Measurements from ENCODE around the gene MYD88. TPM values are rescaled to one million over a fixed set of nuclear protein-coding genes. Genes with fewer than 3 reads are reported as not detected.
"Not testable (repeated sequence)": the region's sequence is repeated elsewhere in the genome, so short reads cannot be mapped to it uniquely, and the experiment has no call there.

MYD88 gene
- total RNA-seq, 5 donors from 2014 or later (not counting 1 experiment from before 2014, with no cell fraction given) = 32.4 to 68.5 (median 56.6) TPM

- H3K27me3 Mint-ChIP-seq; CTCF ChIA-PET; POLR2A ChIA-PET; DNase-seq; H3K27ac ChIP-seq (ENCODE audit: low read length); H3K9me3 Mint-ChIP-seq; H3K4me3 ChIP-seq (ENCODE audit: control insufficient read depth in 1 of 2, extremely low read depth in 1 of 2, low read length in 1 of 2); H3K27me3 ChIP-seq (replicated peaks in 1 of 2; ENCODE audit: control insufficient read depth in 2 of 2, extremely low read depth in 1 of 2, insufficient read depth in 2 of 2, low read length in 1 of 2); ATAC-seq (replicated peaks in 1 of 4); H3K9me3 ChIP-seq: not testable (repeated sequence)
- WGBS (ENCODE audit: insufficient coverage) = 100% methylated on average over 5 of the region's 10 CpGs
- Mint-ChIP-seq H3K4me1 (peaks cover 63 to 66% (median 64%) of the 10 kb centered on the region in 3 donors), H3K27ac (peak overlapping the region in 1 of 2 donors; percentile 89), H3K36me3 (peaks cover 24% of the 10 kb centered on the region), H3K4me3 (peak overlapping the region; percentile 89 to 97 (median 96))
- Histone ChIP-seq H3K4me1 (ENCODE audit: control insufficient read depth in 1 of 2, extremely low read depth in 1 of 2, insufficient read depth in 2 of 2, low read length in 2 of 2) (peaks cover 10 to 59% of the 10 kb centered on the region in 2 experiments), H3K36me3 (ENCODE audit: control insufficient read depth in 2 of 2, extremely low read depth in 1 of 2, insufficient read depth in 1 of 2, low read length in 1 of 2) (peaks cover 11 to 46% of the 10 kb centered on the region in 2 donors)
These were observed 3.8 kb upstream of the MYD88 start for GRCh38 chr3:38134517-38135143.

GRCh38 chr3:38135621-38136277, 2.7 kb upstream of the MYD88 start:
- ATAC-seq (replicated peaks in 1 of 4); H3K27me3 Mint-ChIP-seq: not testable (repeated sequence)
- peaks cover 7 to 39% of the 10 kb centered on the region in 2 donors for H3K36me3 ChIP-seq (ENCODE audit: control insufficient read depth in 2 of 2, extremely low read depth in 1 of 2, insufficient read depth in 1 of 2, low read length in 1 of 2)

GRCh38 chr3:38136393-38136776, 2.1 kb upstream of the MYD88 start:
- H3K27me3 Mint-ChIP-seq = no peaks in the 10 kb centered on the region
- H3K36me3 ChIP-seq (ENCODE audit: control insufficient read depth in 2 of 2, extremely low read depth in 1 of 2, insufficient read depth in 1 of 2, low read length in 1 of 2) = peaks cover 4 to 39% of the 10 kb centered on the region in 2 donors
- peak overlapping the region; percentile 89 to 97 (median 96) for H3K4me3 Mint-ChIP-seq
- H3K27ac ChIP-seq (ENCODE audit: low read length) = peak overlapping the region; percentile 25
- no peak for ATAC-seq (replicated peaks in 1 of 4)
- WGBS (ENCODE audit: insufficient coverage) = 2% methylated on average over 18 of the region's 20 CpGs
- no peaks in the 10 kb centered on the region for H3K9me3 ChIP-seq
- CTCF ChIA-PET = interaction anchor here (0.6 to 2.1 kb wide), 4 partner anchors 28 to 210 kb away, joined by 4 to 24 read pairs (median 7); partner anchors contain the start of genes OXSR1 (in 1 of the 2) and XYLB (in 1 of the 2)
- POLR2A ChIA-PET = interaction anchor here (1.0 to 2.7 kb wide), 3 partner anchors 28 to 98 kb away, joined by 3 to 22 read pairs (median 15); partner anchors contain the start of genes OXSR1 (in 2 of the 2) and DLEC1 (in 1 of the 2)
- peak overlapping the region; percentile 85 to 89 for H3K27ac Mint-ChIP-seq
- peak overlapping the region; percentile 93 to 98 for H3K4me3 ChIP-seq (ENCODE audit: control insufficient read depth in 1 of 2, extremely low read depth in 1 of 2, low read length in 1 of 2)
- peaks cover 16 to 67% of the 10 kb centered on the region in 2 experiments for H3K4me1 ChIP-seq (ENCODE audit: control insufficient read depth in 1 of 2, extremely low read depth in 1 of 2, insufficient read depth in 2 of 2, low read length in 2 of 2)
- H3K36me3 Mint-ChIP-seq = peaks cover 16% of the 10 kb centered on the region
- H3K4me1 Mint-ChIP-seq = peaks cover 72 to 78% (median 74%) of the 10 kb centered on the region in 3 donors
- H3K9me3 Mint-ChIP-seq = no peaks in the 10 kb centered on the region
- H3K27me3 ChIP-seq (replicated peaks in 1 of 2; ENCODE audit: control insufficient read depth in 2 of 2, extremely low read depth in 1 of 2, insufficient read depth in 2 of 2, low read length in 1 of 2) = no peaks in the 10 kb centered on the region
- DNase-seq = peak in 2 of 35 experiments; percentile 14 to 31

More at GRCh38 chr3:38135621-38136277, 2.7 kb upstream of the MYD88 start:
- H3K9me3 Mint-ChIP-seq; H3K27me3 ChIP-seq (replicated peaks in 1 of 2; ENCODE audit: control insufficient read depth in 2 of 2, extremely low read depth in 1 of 2, insufficient read depth in 2 of 2, low read length in 1 of 2); H3K9me3 ChIP-seq: not testable (repeated sequence)
- peak overlapping the region; percentile 89 to 97 (median 96) for H3K4me3 Mint-ChIP-seq
- H3K4me3 ChIP-seq (ENCODE audit: control insufficient read depth in 1 of 2, extremely low read depth in 1 of 2, low read length in 1 of 2) = peak overlapping the region; percentile 93 to 98
- H3K27ac ChIP-seq (ENCODE audit: low read length) = peak overlapping the region; percentile 25
- peaks cover 68 to 75% (median 70%) of the 10 kb centered on the region in 3 donors for H3K4me1 Mint-ChIP-seq
- peaks cover 17% of the 10 kb centered on the region for H3K36me3 Mint-ChIP-seq
- ChIA-PET CTCF (interaction anchor here in 1 of 2 donors (2.1 kb wide), 1 partner anchor 28 kb away, joined by 24 read pairs; the partner anchor contains the start of gene OXSR1), POLR2A (interaction anchor here in 1 of 2 donors (2.7 kb wide), 1 partner anchor 29 kb away, joined by 22 read pairs; the partner anchor contains the start of gene OXSR1)
- peaks cover 16 to 64% of the 10 kb centered on the region in 2 experiments for H3K4me1 ChIP-seq (ENCODE audit: control insufficient read depth in 1 of 2, extremely low read depth in 1 of 2, insufficient read depth in 2 of 2, low read length in 2 of 2)
- DNase-seq = peak in 20 of 35 experiments; percentile 10 to 62 (median 34)
- peak overlapping the region; percentile 85 to 89 for H3K27ac Mint-ChIP-seq
- 23% methylated on average over 4 of the region's 10 CpGs for whole genome bisulfite sequencing (ENCODE audit: insufficient coverage)

GRCh38 chr3:38136777-38137614, 1.5 kb upstream of the MYD88 start, which contains the start of gene ACAA1:
Gene ACAA1 (minus strand): TSS chr3:38137127. CDS start chr3:38137035, 92 bp downstream.
- DNase-seq (peak; percentile 90 to 98 (median 96)), ATAC-seq (replicated peaks in 1 of 4) (peak; percentile 88 to 91 (median 90))
- H3K27ac ChIP-seq (ENCODE audit: low read length) = peak within 1 kb of the TSS; percentile 92
- peak within 1 kb of the TSS; percentile 93 to 98 for H3K4me3 ChIP-seq (ENCODE audit: control insufficient read depth in 1 of 2, extremely low read depth in 1 of 2, low read length in 1 of 2)
- peaks cover 16 to 70% of the 10 kb centered on the region in 2 experiments for H3K4me1 ChIP-seq (ENCODE audit: control insufficient read depth in 1 of 2, extremely low read depth in 1 of 2, insufficient read depth in 2 of 2, low read length in 2 of 2)
- peaks cover 4 to 38% of the 10 kb centered on the region in 2 donors for H3K36me3 ChIP-seq (ENCODE audit: control insufficient read depth in 2 of 2, extremely low read depth in 1 of 2, insufficient read depth in 1 of 2, low read length in 1 of 2)
- Mint-ChIP-seq H3K27me3 (no peaks in the 10 kb centered on the region), H3K4me1 (peaks cover 71 to 76% (median 76%) of the 10 kb centered on the region in 3 donors), H3K9me3 (no peaks in the 10 kb centered on the region), H3K27ac (peak within 1 kb of the TSS; percentile 99 to 100), H3K4me3 (peak within 1 kb of the TSS; percentile 89 to 97 (median 96)), H3K36me3 (peaks cover 18% of the 10 kb centered on the region)
- ChIA-PET POLR2A (interaction anchor here (1.0 to 2.7 kb wide), 3 partner anchors 27 to 98 kb away, joined by 3 to 22 read pairs (median 15); partner anchors contain the start of genes OXSR1 (in 2 of the 2) and DLEC1 (in 1 of the 2)), CTCF (interaction anchor here (0.5 to 2.1 kb wide), 7 partner anchors 27 to 355 kb away, joined by 3 to 24 read pairs (median 4); partner anchors contain the start of genes OXSR1 (in 1 of the 2) and XYLB (in 1 of the 2))
- H3K9me3 ChIP-seq = no peaks in the 10 kb centered on the region
- no peaks in the 10 kb centered on the region for H3K27me3 ChIP-seq (replicated peaks in 1 of 2; ENCODE audit: control insufficient read depth in 2 of 2, extremely low read depth in 1 of 2, insufficient read depth in 2 of 2, low read length in 1 of 2)
- WGBS (ENCODE audit: insufficient coverage) = under 1% methylated on average over 66 of the region's 66 CpGs

- no peaks in the 10 kb centered on the region for H3K9me3 Mint-ChIP-seq
- peaks cover 16 to 70% of the 10 kb centered on the region in 2 experiments for H3K4me1 ChIP-seq (ENCODE audit: control insufficient read depth in 1 of 2, extremely low read depth in 1 of 2, insufficient read depth in 2 of 2, low read length in 2 of 2)
- POLR2A ChIA-PET = interaction anchor here (1.0 to 2.7 kb wide), 3 partner anchors 27 to 99 kb away, joined by 3 to 22 read pairs (median 15); partner anchors contain the start of genes OXSR1 (in 2 of the 2) and DLEC1 (in 1 of the 2)
These were observed 679 bp upstream of the MYD88 start for GRCh38 chr3:38137615-38138348.

More at GRCh38 chr3:38137615-38138348, 679 bp upstream of the MYD88 start:
- Histone ChIP-seq H3K4me3 (ENCODE audit: control insufficient read depth in 1 of 2, extremely low read depth in 1 of 2, low read length in 1 of 2) (peak overlapping the region; percentile 93 to 98), H3K27ac (ENCODE audit: low read length) (peak overlapping the region; percentile 92), H3K36me3 (ENCODE audit: control insufficient read depth in 2 of 2, extremely low read depth in 1 of 2, insufficient read depth in 1 of 2, low read length in 1 of 2) (peaks cover 4 to 37% of the 10 kb centered on the region in 2 donors), H3K9me3 (no peaks in the 10 kb centered on the region), H3K27me3 (replicated peaks in 1 of 2; ENCODE audit: control insufficient read depth in 2 of 2, extremely low read depth in 1 of 2, insufficient read depth in 2 of 2, low read length in 1 of 2) (no peaks in the 10 kb centered on the region)
- WGBS (ENCODE audit: insufficient coverage) = 21% methylated on average over 17 of the region's 22 CpGs
- no peak for ATAC-seq (replicated peaks in 1 of 4)
- peak in 5 of 35 experiments; percentile 4 to 44 (median 24) for DNase-seq
- H3K4me3 Mint-ChIP-seq = peak overlapping the region; percentile 89 to 97 (median 96)
- H3K27me3 Mint-ChIP-seq = no peaks in the 10 kb centered on the region
- CTCF ChIA-PET = interaction anchor here in 1 of 2 donors (0.5 to 2.1 kb wide), 6 partner anchors 26 to 354 kb away, joined by 3 to 24 read pairs (median 4); partner anchors contain the start of genes OXSR1 and XYLB
- H3K27ac Mint-ChIP-seq = peak overlapping the region; percentile 99 to 100
- peaks cover 63 to 76% (median 72%) of the 10 kb centered on the region in 3 donors for H3K4me1 Mint-ChIP-seq
- H3K36me3 Mint-ChIP-seq = peaks cover 23% of the 10 kb centered on the region

Measured in T-cell (primary cell).